Stimulated activated CD4-positive, alpha-beta T cell treated with anti-CD3 and anti-CD28 coated beads, TNF-alpha, amount 100 ng/mL, for 48 hours (primary cell): ENCODE data around the gene AGAP3.

Experiments
- DNase-seq, 3 donors: peaks; one replicate each; pipeline ENCODE4 v3.0.0-alpha.2; 2020; ENCODE audit warnings: low read depth in 3 of 3

AGAP3 gene

DNA sequence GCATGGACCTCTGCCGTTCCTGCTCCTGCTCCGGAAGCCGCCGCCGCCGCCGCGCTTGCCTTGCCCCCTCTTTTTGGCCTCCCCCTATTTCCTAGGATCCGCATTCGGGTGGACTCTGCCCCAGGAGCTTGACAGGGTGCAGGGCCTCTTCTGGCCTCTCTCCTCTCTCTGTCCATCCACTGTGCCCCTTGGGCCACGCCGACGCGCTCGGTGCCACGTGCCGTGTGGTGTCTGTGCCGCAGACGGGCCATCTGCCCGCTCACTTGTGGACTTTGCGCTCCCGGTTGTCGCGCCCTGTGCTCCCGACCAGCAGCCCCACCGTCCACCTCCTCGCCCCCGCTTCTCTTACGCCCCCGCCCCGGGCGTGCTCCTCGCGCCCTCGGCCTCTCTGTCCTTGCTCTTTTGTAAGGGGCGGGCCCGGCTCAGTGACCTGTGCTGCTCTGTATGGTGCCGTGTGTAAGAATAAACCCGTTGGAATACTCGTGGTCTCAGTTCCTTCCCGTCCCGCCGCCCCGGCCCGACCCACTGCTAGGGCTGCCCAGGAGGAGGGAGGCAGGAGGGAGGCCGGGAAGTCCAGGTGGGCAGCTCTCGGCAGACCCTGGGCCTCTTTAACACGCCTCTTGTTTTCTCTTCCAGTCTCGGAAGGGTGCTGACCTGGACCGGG lies 37.0 kb downstream of the AGAP3 start:
- no peak for DNase-seq

DNA sequence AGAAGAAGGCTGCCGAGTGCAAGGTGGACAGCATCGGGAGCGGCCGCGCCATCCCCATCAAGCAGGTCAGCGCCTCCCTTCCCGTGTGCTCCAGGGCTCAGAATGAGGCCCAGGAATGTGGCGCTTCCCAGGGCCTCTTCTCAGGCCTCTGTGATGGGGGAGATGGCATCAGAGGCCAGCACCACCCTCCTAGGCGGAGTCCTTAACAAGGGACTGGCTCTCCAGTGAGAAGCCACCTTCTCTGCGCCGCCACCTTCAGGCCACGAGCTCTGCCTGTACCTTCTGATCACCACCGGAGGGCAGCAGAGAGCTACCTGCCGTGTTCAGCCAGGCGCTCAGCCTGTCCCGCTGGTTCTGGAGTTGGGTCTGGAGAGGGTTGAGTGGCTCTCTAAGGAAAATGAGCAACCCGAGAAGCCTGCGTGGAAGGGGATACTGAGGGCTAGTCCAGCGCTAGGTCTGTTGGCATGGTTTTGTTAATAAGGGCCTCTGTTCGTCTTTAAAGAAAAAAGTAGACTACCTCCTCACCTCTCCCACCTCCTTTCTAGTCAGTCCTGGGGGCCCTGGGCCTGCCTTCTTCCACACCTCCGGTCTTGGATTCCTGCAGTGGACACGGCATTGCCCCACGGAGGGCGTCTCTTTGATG lies 37.7 kb downstream of the AGAP3 start:
- DNase-seq, result peak; percentile 67 to 85 (median 79)

DNA sequence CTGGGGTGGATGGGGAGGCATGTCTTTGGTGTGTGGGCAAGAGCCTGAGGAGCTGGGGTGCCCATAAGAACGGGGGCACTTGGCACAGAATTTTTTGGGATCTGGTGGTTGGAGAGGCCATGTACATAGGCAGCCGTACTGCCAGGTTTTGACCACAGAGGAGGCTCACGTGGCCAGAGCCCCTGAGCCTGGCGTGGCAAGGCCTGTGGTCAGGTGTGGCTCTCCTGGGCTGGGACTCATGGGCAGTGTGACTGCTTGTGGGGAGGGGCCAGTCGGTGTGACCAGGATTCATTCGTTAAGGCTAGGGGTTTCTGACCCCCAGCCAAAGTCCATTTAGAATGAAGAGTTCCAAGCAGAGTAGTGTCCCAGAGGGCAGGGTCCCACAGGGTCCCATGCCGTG lies 38.2 kb downstream of the AGAP3 start:
- DNase-seq, result no peak

DNA sequence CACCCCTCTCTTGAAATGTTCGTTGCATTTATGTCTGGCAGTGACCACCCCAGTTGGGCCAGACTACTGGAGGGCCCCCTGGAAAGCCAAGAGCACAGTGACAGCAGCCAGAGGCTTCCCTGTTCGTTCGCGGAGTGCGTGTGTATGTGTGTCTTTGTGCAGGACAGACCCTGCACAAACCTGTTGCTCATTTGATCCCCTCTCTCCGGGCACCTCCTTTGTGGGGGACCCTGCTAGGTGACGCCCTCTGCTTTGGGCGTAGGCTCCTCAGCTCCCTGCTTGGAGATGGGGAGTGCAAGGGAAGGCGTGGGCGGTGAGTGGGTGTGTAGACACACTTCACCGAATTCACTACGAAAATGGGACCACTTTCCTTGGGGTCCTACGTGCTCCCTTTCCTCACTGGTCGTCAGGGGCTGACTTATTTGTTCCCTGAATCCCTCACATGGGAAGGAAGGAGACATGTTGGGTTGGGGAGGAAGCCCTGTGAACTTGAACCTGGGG lies 38.7 kb downstream of the AGAP3 start:
- DNase-seq, result no peak

DNA sequence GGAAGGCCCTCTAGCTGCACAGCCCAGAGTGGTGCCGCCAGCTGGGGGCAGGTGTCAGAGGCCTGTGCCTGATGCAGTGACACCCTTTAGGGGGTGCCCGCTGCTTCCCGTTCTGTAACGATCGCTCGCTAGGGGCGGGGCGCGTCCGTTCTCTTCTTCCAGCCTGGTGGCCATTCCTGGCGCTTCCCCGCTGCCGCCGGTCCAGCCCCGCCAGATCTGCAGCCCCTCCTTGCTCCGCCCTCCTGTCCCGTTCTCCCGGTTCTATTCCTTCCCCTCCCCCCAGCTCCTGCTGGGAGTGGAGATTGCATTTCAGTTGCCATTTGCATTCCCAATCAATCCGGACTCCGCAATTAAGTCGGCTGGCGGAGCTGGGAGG lies 39.2 kb downstream of the AGAP3 start:
- no peak for DNase-seq

DNA sequence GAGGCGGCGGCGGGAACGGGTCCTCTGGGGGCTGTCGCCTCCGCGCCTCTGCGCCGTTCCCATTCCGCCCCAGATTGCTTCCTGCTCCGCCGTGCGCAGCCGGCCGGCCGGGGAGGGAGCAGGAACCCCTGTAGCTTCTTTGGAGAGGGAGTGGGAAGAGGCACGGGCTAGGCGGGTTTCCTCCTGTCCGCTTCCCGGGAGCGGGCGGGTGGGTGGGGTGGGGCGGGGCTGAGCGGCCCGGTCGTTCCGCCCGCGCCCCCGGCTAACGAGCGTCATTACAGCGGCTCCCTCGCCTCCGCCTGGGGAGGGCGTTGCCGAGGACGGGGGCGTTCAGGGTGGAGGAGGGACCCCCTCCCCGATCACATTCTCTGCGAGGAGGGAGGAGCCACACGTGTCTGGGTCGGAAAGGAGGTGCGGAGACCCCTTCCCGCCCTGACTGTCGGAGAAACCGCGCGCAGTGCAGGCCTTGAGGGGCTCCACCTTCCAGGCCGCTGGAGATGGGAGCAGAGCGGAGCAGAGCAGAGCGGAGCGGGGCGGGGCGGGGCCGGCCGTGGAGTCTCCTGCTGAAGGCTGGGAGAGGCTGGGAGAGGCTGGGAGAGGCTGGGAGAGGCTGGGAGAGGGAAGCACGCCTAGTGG lies 39.7 kb downstream of the AGAP3 start:
- no peak for DNase-seq

DNA sequence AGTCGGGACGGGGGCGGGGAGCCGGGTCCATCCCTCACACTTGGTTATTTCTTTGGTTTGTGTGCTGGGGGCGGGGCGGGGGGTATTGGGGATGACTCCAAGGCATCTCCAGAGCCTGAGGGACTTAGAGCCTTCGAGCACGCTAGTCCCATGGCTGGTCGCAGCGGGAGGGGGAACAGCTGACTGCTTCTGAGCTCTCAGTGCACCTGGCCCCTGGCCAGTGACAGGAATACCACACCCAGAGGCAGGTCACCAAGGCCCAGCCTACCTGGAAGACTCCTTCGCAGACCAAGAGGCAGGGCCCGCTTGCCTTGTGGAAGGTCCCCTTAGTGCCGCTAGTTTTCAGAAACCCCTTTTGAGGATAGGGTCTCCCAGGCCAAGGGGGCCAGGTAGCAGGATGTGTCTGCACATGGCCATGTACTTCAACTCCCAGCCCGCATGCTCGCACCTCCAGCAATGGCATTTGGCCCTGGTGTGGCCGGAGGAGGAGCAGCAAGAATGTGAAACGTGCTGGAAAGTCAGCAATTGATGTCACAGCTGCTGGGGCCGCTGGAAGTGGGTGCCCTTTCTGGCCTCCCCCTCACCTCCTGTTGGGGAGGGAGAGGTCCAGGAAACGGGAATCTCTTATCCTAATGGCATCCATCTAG lies 40.3 kb downstream of the AGAP3 start:
- no peak for DNase-seq

DNA sequence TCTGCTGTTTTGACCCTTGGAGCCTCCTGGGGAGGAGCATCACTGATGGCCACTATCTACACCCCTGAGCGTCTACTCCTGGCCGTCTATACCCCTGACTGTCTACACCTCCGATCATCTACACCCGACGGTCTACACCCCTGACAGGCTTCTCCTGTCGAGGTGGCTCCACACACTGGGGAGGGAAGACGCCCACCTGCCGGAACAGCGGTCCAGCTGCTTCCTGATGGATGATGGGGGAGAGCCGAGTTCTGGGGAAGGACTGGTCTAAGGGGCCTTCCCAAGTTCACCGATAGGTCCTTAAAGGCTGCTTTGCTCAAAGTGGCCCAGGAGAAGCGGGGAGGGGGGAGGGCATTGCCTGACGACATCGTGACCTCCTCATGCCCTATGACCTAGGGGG lies 41.9 kb downstream of the AGAP3 start:
- no peak for DNase-seq

DNA sequence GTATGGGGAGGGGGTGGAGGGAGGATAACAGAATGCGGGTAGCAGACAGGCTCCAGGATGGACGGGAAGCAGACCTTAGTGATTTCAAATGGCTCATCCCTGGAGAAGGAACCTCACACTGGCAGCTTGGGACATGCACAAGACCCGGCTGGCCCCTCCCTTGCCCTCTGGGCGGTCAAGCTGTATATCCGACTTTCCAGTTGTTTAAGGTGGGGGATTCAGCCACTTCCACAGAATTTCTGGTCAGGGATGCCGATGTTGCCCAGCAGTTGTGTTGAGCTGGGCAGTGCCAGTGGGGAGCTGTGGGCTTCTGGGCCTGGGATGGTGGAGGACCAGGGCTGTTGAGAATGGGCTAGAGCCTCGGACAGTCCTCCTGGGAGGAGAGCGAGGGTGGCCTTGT lies 42.4 kb downstream of the AGAP3 start:
- DNase-seq, result no peak

DNA sequence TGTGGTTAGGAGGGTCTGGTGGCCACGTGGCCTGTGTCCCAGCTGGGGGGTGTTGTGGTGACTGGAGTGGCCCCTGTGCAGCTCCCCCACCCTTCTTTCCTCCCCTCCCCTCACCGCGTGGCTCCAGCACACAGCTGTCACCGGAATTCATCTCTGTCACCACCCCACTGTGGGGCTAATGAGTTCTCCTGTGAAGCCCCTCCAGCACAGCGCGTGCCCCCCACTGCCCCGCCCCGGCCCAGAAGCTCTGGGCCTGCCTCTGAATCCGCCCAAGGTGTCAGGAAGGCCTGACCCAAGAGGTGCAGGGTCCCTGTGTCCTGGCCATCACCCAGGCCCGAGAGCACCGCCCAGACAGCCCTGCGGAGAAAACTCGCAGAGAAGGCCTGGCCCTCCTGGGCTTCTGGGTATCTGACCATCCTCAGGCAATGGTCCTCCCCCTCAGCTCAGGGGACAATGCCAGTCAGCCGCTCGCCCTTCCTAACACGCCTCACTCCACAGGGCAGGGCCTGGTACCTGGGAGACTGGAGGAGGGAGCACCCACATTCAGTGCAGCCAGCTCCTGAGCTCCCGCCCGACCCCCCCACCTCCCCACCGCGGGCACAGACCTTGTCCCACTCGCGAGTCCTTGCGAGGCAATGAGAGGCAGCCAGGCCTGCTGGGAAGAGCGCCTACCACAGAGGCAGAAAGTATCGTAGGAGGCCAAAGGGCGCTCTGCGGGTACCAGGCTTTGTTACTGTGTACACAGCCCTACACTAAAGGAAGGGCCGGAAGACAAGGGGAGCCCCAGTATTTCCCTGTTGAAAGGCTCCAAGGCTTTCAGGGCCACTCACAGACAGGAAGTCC lies 43.1 kb downstream of the AGAP3 start:
- no peak for DNase-seq

DNA sequence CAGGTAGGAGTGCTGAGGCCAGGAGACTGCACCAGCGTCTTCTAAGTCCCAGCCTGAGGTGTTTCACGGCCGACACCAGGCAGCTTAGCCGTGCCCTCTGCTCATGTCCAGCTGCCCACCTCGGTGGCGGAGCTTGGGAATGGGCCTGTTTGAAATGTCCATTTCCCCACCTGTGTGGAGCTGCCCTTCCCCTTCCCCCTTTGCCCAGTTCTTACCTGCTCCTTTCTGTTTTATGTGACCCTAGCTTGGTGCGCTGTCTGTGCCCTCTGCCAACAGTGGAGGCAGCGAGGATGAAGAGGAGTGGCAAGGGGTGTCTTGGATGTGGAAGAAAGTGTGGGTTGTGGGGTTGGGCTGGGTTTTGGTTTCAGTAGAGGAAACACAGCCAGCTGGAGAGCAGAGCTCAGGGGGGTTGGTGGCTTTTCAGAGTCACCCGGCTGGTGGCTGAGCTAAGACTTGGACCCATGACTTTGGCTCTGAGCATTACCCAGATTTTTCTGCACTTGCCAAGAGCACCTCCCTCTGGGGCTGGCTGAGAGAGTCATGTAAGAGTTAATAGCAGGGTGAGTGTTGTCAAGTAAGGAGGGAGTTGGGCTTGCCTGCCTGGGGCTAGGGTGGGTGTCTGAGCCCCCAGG lies 43.8 kb downstream of the AGAP3 start:
- no peak for DNase-seq

DNA sequence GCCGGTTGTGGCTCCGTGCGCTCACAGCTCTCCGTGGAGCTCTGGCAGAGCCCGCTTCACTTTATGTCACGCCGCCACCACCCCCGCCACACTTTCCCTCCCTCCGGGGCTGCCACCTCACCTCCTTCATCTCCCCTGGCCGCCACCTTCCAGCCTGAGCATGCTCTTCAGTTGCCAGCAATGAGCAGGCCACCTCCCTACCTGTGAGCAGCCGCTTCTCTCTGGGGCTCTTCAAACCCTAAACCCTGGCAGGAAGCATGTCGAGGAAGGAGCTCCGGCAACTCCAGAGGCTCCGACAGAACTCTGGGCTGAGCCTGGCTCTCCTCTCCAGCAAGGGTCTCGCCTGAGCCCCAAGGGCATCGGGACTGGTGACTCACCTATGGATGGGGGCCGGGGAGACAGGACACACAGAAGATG lies 44.5 kb downstream of the AGAP3 start:
- DNase-seq, result no peak

DNA sequence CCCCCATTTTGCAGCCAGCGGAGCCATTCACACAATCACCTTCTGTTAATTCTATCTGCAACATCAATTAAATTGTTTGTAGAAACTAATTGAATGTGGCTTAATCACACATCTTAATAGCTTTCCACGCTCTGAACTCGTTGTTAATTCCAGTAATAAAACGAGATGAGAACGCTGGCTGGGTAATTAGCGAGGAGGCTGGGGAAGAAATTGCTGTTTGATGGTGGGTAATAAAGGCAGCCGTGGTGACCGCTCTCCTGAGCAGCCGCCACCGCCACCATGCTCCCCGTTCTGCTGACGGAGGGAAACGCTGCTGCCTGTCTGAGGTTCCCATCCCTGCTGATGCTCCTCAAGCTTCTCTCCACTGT lies 44.9 kb downstream of the AGAP3 start:
- DNase-seq, result no peak

DNA sequence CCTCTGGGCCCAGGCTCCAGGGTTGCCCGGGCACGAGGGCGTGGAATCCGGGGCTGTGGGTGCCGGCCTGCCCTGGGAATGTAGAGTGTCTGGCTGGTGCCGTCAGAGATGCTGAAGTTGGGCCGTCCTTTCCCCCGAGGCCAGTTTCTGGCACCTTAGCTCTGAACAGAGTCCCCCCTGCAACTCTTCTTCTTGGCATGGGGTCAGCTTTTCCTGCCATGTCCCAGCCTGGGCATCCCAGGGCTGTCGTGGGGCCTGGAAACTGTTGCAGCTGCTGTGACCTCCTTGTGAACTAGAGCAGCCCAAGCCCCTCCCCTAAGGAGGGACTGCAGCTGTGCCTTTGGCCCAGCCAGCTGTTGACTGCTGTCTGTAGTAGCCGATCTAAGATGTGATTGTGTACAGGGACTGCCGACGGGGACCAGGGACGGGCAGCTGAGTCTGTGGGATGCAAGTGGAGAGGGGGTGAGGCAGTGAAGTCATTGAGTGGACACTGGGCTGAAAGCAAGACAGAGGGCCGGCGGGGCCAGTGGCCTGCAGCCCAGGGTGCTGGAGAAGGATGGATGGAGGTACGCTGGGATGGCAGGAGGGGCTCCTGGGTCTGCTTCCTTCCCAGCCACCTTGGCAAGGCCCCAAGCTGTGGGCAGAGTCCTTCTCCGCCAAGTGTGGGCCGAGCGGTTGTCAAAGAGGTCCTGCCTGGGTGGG lies 45.5 kb downstream of the AGAP3 start:
- no peak for DNase-seq

DNA sequence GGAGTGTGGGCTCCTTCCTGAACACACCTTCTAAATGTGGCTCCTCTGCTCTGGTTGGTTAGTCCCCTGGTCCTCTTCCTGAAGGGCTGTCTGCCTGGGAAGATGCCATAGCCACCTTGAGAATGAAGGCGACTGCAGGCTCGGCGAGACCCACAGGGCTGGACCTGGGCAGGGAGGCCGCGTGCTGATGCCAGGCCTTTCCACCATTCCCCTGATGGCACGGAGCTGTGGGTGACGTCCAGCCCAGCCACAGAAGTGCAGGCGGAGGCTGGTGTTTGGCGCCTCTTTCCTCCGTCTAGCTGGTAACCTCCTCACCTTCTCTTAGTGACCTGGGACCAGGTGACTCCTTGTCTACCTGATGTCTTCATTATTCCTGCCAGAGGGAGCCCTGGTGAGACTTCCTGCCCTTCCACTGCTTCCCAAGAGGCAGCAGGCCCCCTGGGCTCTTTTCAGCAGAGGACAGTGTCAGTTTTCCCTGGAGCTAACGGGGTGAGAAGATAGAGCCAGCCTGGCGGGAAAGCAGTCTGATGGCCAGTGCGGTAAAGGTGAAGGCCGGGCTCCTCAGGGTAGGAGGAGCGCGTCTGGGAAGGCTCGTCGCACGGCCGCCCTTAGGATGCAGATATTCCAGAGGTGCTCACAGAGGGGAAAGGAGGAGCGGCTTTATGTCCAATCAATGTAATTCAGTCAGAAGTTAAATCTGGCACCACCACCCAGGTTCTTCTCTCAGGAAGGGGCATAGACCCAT lies 46.4 kb downstream of the AGAP3 start:
- DNase-seq, result no peak

DNA sequence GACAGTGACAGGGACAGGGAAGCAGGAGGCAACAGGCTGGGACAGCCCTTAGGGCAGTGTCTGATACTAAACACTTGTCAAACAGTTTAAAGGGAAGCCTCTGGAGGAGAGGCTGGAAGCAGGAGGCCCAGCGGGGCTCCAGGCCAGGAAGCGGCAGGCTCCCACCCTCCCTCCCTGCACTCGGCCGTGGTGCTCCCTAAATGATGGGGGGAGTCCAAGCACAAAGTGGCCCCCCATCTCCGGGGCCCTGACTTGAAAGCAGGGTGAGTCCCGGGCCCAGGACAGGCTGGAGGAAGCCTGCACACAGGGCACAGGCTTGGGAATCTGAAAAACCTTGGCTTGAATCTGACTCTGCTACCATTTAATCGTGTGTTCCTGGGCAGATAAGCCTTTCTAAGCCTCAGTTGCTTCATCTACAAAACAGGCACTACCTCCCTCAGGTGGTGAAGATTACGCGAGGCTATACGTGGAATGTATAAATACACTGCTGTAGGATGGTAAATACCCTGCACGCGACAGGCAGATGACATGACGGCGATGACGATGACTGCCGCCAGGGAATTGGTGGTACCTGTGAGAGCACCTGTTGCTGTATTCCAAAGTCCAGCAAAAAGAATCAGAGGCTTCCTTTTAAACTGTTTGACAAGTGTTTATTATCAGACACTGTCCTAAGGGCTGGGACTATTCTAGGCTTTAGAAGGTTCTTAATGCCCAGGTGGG lies 47.2 kb downstream of the AGAP3 start:
- DNase-seq, result no peak

DNA sequence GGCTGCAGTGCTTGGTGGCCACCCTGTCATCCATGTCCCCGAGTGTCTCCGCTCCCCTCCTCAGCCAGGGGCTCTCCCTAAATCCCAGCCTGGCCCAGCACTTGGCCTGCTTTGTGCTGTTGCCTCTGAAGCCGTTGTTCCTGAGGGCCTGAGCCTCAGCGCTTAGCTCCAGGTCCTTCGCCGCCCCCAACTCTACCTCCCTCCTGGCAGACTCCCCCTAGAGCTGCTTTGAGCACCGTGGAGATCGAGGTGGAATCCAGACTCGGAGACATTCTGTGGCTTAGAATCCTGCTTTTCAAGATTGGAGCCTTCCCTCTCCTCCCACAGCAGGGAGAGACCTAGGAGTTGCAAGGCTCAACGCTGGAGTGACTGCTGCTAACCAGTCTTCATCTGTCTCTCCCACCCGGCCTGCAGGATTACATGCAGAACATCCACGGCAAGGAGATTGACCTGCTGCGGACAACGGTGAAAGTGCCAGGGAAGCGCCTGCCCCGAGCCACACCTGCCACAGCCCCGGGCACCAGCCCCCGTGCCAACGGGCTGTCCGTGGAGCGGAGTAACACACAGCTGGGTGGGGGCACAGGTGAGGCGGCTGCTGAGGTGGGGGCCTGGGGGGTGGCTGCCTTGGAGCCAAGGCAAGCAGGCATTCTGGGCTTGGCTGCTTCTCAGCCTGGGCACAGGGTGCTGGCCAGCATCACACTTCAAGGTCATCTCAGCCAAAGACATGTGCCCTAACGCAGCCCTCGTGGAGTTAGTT lies 47.9 kb downstream of the AGAP3 start:
- DNase-seq, result no peak

DNA sequence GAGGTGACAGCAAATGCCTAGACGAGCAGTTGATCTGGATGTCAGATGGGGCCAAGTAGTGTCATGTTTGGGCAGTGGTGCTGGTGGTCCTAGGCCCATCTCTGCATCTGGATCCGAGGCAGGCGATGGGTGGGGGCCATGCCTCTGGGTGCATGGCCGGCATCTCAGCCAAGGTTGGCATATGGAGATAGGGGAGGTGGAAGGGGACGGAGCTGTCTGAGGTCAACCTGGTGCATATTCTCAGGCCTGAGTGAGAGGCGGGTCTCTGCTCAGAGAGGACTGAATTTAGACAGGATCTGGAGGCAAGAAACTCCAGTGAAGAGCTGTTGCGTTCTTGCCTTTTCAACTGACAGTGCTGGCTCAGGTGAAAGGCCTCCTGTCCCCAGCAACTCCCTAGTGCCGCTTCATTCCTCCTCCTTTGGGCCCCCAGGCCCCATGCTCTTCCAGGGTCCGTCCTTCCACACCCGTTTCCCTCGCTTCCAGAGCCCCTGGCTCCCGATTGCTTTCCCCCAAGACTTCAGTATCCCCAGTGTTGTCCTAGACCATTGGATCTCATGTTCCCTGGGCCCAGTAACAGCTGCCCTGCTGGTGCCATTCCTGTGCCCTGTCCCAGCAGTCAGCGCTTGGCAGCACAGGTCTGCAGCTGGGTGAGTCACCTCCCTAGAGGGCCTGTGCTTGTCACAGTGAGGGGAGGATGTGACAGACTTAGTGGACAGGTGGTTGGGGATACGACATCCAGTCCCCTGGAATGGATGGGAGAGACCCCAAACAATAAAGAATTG lies 48.7 kb downstream of the AGAP3 start:
- no peak for DNase-seq
